H9 (cell line): ENCODE data around the gene MYO10. TPM values are rescaled to one million over a fixed set of nuclear protein-coding genes. Genes with fewer than 3 reads are reported as not detected.

Source experiments
- DNase-seq: peaks from one replicate; pipeline ENCODE4 v3.0.0-alpha.2; 2017
- H2AFZ ChIP-seq: one replicate; pipeline ENCODE4 v1.6.1; 2013; ENCODE audit warnings: mild to moderate bottlenecking, low read length, control low read depth, moderate library complexity
- H2AK5ac ChIP-seq: 2 replicates; pipeline ENCODE4 v1.6.1; 2013; ENCODE audit warnings: low read length, control low read depth, mixed read lengths; ENCODE audit not compliant: insufficient read length
- H2BK120ac ChIP-seq: one replicate; pipeline ENCODE4 v1.6.1; 2013; ENCODE audit warnings: low read depth, mild to moderate bottlenecking, low read length, control low read depth, inconsistent platforms; ENCODE audit not compliant: poor library complexity, severe bottlenecking
- H2BK12ac ChIP-seq: 2 replicates; pipeline ENCODE4 v1.6.1; 2013; ENCODE audit warnings: low read length, control low read depth, mixed read lengths, low read depth; ENCODE audit not compliant: insufficient read length
- H2BK15ac ChIP-seq: 2 replicates; pipeline ENCODE4 v1.6.1; 2013; ENCODE audit warnings: low read depth, low read length, control low read depth
- H2BK20ac ChIP-seq: one replicate; pipeline ENCODE4 v1.6.1; 2013; ENCODE audit warnings: low read depth, mild to moderate bottlenecking, low read length, control low read depth, inconsistent platforms; ENCODE audit not compliant: poor library complexity, severe bottlenecking
- H2BK5ac ChIP-seq: 2 replicates; pipeline ENCODE4 v1.6.1; 2013; ENCODE audit warnings: low read length, control low read depth, mixed read lengths; ENCODE audit not compliant: insufficient read length
- H3K14ac ChIP-seq: 2 replicates; pipeline ENCODE4 v1.6.1; 2013; ENCODE audit warnings: low read length, control low read depth; ENCODE audit not compliant: insufficient read depth
- H3K18ac ChIP-seq: 2 replicates; pipeline ENCODE4 v1.6.1; 2013; ENCODE audit warnings: low read depth, mild to moderate bottlenecking, mixed read lengths, low read length, control low read depth; ENCODE audit not compliant: insufficient read length
- H3K23ac ChIP-seq: 2 replicates; pipeline ENCODE4 v1.6.1; 2013; ENCODE audit warnings: low read length, control low read depth, mixed read lengths, low read depth; ENCODE audit not compliant: insufficient read length
- H3K23me2 ChIP-seq: 2 replicates; pipeline ENCODE4 v1.6.1; 2013; ENCODE audit warnings: low read depth, mild to moderate bottlenecking, mixed read lengths, low read length, control low read depth; ENCODE audit not compliant: insufficient read length, poor library complexity, severe bottlenecking
- H3K27ac ChIP-seq: 2 replicates; pipeline ENCODE4 v1.5.1; 2013; ENCODE audit warnings: low read length, control low read depth, mixed read lengths, low read depth; ENCODE audit not compliant: insufficient read length
- H3K27me3 ChIP-seq: 2 replicates; pipeline ENCODE4 v1.6.1; 2013; ENCODE audit warnings: low read length, control low read depth, inconsistent platforms; ENCODE audit not compliant: insufficient read depth
- H3K4ac ChIP-seq: 2 replicates; pipeline ENCODE4 v1.6.1; 2013; ENCODE audit warnings: low read depth, mild to moderate bottlenecking, control low read depth, inconsistent platforms, low read length, moderate library complexity
- H3K4me1 ChIP-seq: 2 replicates; pipeline ENCODE4 v1.6.1; 2013; ENCODE audit warnings: low read length, control low read depth, inconsistent platforms; ENCODE audit not compliant: insufficient read depth
- H3K4me2 ChIP-seq: 2 replicates; pipeline ENCODE4 v1.6.1; 2013; ENCODE audit warnings: low read length, control low read depth, mixed read lengths; ENCODE audit not compliant: insufficient read length, insufficient read depth
- H3K56ac ChIP-seq: 2 replicates; pipeline ENCODE4 v1.6.1; 2013; ENCODE audit warnings: low read depth, mild to moderate bottlenecking, mixed read lengths, low read length, control low read depth; ENCODE audit not compliant: insufficient read length
- H3K79me1 ChIP-seq: 2 replicates; pipeline ENCODE4 v1.6.1; 2013; ENCODE audit warnings: low read depth, mild to moderate bottlenecking, moderate library complexity, low read length, control low read depth, inconsistent platforms; ENCODE audit not compliant: insufficient read depth, poor library complexity, severe bottlenecking
- H3K79me2 ChIP-seq: 2 replicates; pipeline ENCODE4 v1.6.1; 2013; ENCODE audit warnings: low read length, control low read depth, inconsistent platforms; ENCODE audit not compliant: insufficient read depth
- H3K9ac ChIP-seq: 2 replicates; pipeline ENCODE4 v1.6.1; 2013; ENCODE audit warnings: low read length, control low read depth, mixed read lengths; ENCODE audit not compliant: insufficient read length; ENCODE audit errors: extremely low read depth
- H3K9me3 ChIP-seq: one replicate; pipeline ENCODE4 v1.6.1; 2013; ENCODE audit warnings: low read depth, low read length, inconsistent platforms; ENCODE audit not compliant: control insufficient read depth
- H3T11ph ChIP-seq: one replicate; pipeline ENCODE4 v1.6.1; 2013; ENCODE audit warnings: mild to moderate bottlenecking, low read length, control low read depth, inconsistent platforms
- H4K20me1 ChIP-seq: one replicate; pipeline ENCODE4 v1.6.1; 2013; ENCODE audit not compliant: control insufficient read depth, insufficient read length, insufficient read depth
- H4K5ac ChIP-seq: 2 replicates; pipeline ENCODE4 v1.6.1; 2013; ENCODE audit warnings: low read depth, mild to moderate bottlenecking, mixed read lengths, low read length, control low read depth; ENCODE audit not compliant: insufficient read length
- H4K8ac ChIP-seq: replicated peaks from 2 replicates; pipeline ENCODE4 v1.6.1; 2013; ENCODE audit warnings: low read length, control low read depth, mixed read lengths, low read depth; ENCODE audit not compliant: insufficient read length
- H4K91ac ChIP-seq: 2 replicates; pipeline ENCODE4 v1.6.1; 2013; ENCODE audit warnings: low read depth, mild to moderate bottlenecking, moderate library complexity, mixed read lengths, low read length, control low read depth; ENCODE audit not compliant: insufficient read length
- H3K27ac Mint-ChIP-seq, 3 experiments: 2 replicates in 2 of 3; 3 replicates in 1 of 3; pipeline ENCODE4 v1.8.0; 2020 to 2021; ENCODE audit warnings: mixed read lengths in 3 of 3, mild to moderate bottlenecking in 1 of 3, moderate library complexity in 1 of 3
- H3K27me3 Mint-ChIP-seq: 2 replicates; pipeline ENCODE4 v1.8.0; 2021; ENCODE audit warnings: low read depth, mild to moderate bottlenecking, moderate library complexity, mixed read lengths
- H3K36me3 Mint-ChIP-seq, 3 experiments: 2 replicates in 2 of 3; 3 replicates in 1 of 3; pipeline ENCODE4 v1.8.0; 2020 to 2021; ENCODE audit warnings: low read depth in 3 of 3, mixed read lengths in 3 of 3; ENCODE audit not compliant: insufficient read depth in 1 of 3
- H3K4me1 Mint-ChIP-seq, 2 experiments: 2 replicates each; pipeline ENCODE4 v1.8.0; 2020; ENCODE audit warnings: mixed read lengths in 2 of 2
- H3K4me3 Mint-ChIP-seq, 2 experiments: 2 replicates in 1 of 2; 3 replicates in 1 of 2; pipeline ENCODE4 v1.8.0; 2020 to 2021; ENCODE audit warnings: mild to moderate bottlenecking in 2 of 2, mixed read lengths in 2 of 2, moderate library complexity in 1 of 2
- H3K9me3 Mint-ChIP-seq, 2 experiments: 2 replicates in 1 of 2; 3 replicates in 1 of 2; pipeline ENCODE4 v1.8.0; 2020; ENCODE audit warnings: mild to moderate bottlenecking in 2 of 2, mixed read lengths in 2 of 2, moderate library complexity in 1 of 2
- WGBS: extraction: QIAGEN DNeasy Blood & Tissue Kit; methylation state at CpG from one replicate; pipeline ENCODE4 v1.1.7; 2013; ENCODE audit warnings: missing lambda C conversion rate, low lambda C conversion rate, mixed read lengths; ENCODE audit not compliant: insufficient read length; ENCODE audit errors: extremely low coverage; 5-methylcytosine and 5-hydroxymethylcytosine counted together
- total RNA-seq: library from RNA; stranded (reverse); gene quantifications from 2 replicates; pipeline ENCODE4 v1.2.1, GENCODE V29; 2021
- TF ChIP-seq, protein P1 (sequence below): fragments of 200-600 bp; sonication (generic); conservative IDR thresholded peaks from 3 replicates; pipeline ENCODE4 v1.8.0; 2021; ENCODE audit warnings: antibody characterized with exemption, mild to moderate bottlenecking

The MYO10 gene
- total RNA-seq, 1 experiment from 2014 or later: 127 TPM

DNA sequence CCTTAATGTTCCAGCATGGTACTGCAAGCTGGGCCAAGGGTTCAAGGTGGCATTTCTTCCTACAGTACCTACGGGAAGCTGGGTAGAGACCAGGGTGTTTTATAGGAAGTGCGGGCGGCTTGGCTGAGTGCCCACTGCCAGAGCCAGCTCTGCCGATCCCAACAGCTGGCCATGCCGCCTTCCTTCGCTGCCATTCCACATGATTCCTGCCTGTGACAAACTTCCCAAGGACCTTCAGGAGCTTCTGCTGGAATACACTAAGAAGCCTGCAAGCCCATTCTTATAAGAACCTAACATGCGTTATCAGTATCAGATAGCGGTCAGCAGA lies 22.0 kb downstream of the MYO10 start:
- Histone ChIP-seq H4K91ac (no peak overlapping the region), H3K27ac (no peak overlapping the region), H2BK15ac (no peak overlapping the region), H4K5ac (no peak overlapping the region), H3K9ac (no peak overlapping the region), H2AFZ (no peak overlapping the region), H3K4me1 (no peaks in the 10 kb centered on the region), H2BK20ac (no peak overlapping the region), H4K20me1 (no peaks in the 10 kb centered on the region), H3K23me2 (no peaks in the 10 kb centered on the region), H3K4ac (no peak overlapping the region), H3K79me1 (no peaks in the 10 kb centered on the region), H3K14ac (no peak overlapping the region), H3K79me2 (peaks cover 5% of the 10 kb centered on the region; the same call in 1 of the 2 replicates), H4K8ac (no peak overlapping the region), H3K18ac (no peak overlapping the region), H2AK5ac (no peak overlapping the region), H2BK5ac (no peak overlapping the region), H3K4me2 (no peak overlapping the region), H3K56ac (no peak overlapping the region), H3T11ph (no peak overlapping the region), H3K27me3 (no peaks in the 10 kb centered on the region), H3K23ac (no peak overlapping the region), H2BK12ac (no peak overlapping the region), H3K9me3 (no peaks in the 10 kb centered on the region), H2BK120ac (no peak overlapping the region)
- H3K27ac Mint-ChIP-seq: no peak overlapping the region; a peak in 1 of 7 replicates
- H3K27me3 Mint-ChIP-seq: no peaks in the 10 kb centered on the region
- no CpG with 5 or more reads among the region's 8 CpGs for WGBS
- TF ChIP-seq, protein P1, sequence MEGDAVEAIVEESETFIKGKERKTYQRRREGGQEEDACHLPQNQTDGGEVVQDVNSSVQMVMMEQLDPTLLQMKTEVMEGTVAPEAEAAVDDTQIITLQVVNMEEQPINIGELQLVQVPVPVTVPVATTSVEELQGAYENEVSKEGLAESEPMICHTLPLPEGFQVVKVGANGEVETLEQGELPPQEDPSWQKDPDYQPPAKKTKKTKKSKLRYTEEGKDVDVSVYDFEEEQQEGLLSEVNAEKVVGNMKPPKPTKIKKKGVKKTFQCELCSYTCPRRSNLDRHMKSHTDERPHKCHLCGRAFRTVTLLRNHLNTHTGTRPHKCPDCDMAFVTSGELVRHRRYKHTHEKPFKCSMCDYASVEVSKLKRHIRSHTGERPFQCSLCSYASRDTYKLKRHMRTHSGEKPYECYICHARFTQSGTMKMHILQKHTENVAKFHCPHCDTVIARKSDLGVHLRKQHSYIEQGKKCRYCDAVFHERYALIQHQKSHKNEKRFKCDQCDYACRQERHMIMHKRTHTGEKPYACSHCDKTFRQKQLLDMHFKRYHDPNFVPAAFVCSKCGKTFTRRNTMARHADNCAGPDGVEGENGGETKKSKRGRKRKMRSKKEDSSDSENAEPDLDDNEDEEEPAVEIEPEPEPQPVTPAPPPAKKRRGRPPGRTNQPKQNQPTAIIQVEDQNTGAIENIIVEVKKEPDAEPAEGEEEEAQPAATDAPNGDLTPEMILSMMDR: no peak
- H3K36me3 Mint-ChIP-seq: peaks cover 12 to 15% (median 12%) of the 10 kb centered on the region in 3 experiments
- no peak overlapping the region for H3K4me3 Mint-ChIP-seq
- peaks cover 6 to 14% of the 10 kb centered on the region in 2 experiments for H3K4me1 Mint-ChIP-seq
- H3K9me3 Mint-ChIP-seq: no peaks in the 10 kb centered on the region; a peak in 4 of 5 replicates
- no peak for DNase-seq
